NT2/D1 (cell line): Measurements from ENCODE around the gene LPP.

Source experiments
- DNase-seq: peaks from one replicate; pipeline ENCODE4 v3.0.0-alpha.2; 2011; ENCODE audit warnings: low read depth, low spot score
- H3K27me3 ChIP-seq: 2 replicates; pipeline ENCODE4 v1.6.0; 2011; ENCODE audit warnings: mild to moderate bottlenecking; ENCODE audit not compliant: insufficient read length, insufficient read depth
- H3K36me3 ChIP-seq: 2 replicates; pipeline ENCODE4 v1.6.1; 2011; ENCODE audit warnings: mild to moderate bottlenecking, low read length, mixed read lengths; ENCODE audit not compliant: insufficient read depth, insufficient read length
- H3K4me1 ChIP-seq: 2 replicates; pipeline ENCODE4 v1.5.1; 2011; ENCODE audit not compliant: insufficient read depth, insufficient read length
- H3K4me3 ChIP-seq: 2 replicates; pipeline ENCODE4 v1.5.1; 2011; ENCODE audit warnings: low read depth; ENCODE audit not compliant: insufficient read length
- H3K9ac ChIP-seq: 2 replicates; pipeline ENCODE4 v1.6.0; 2011; ENCODE audit warnings: low read depth; ENCODE audit not compliant: insufficient read length
- H3K9me3 ChIP-seq: 2 replicates; pipeline ENCODE4 v1.5.1; 2011; ENCODE audit warnings: mild to moderate bottlenecking, low read length; ENCODE audit not compliant: insufficient read depth
- SUZ12 ChIP-seq: IDR thresholded peaks from 2 replicates; pipeline ENCODE4 v1.6.1; 2011; ENCODE audit not compliant: insufficient read length, insufficient read depth; ENCODE audit errors: extremely low read depth
- YY1 ChIP-seq: IDR thresholded peaks from 2 replicates; pipeline ENCODE4 v1.6.1; 2011; ENCODE audit not compliant: insufficient read length, insufficient read depth
- ZNF274 ChIP-seq: IDR thresholded peaks from 2 replicates; pipeline ENCODE4 v1.6.1; 2011; ENCODE audit warnings: mild to moderate bottlenecking, low read depth, low read length

LPP gene

GRCh38 chr3:188822411-188822810 is 668.5 kb downstream of the LPP start:
- no peaks in the 10 kb centered on the region for H3K9me3 ChIP-seq
- no peaks in the 10 kb centered on the region for H3K4me1 ChIP-seq
- TF ChIP-seq YY1, result no peak
- TF ChIP-seq ZNF274, result no peak
- no peak for TF ChIP-seq SUZ12
- no peak for DNase-seq
- H3K4me3 ChIP-seq, result no peak overlapping the region
- H3K9ac ChIP-seq, result no peak overlapping the region
- no peaks in the 10 kb centered on the region for H3K27me3 ChIP-seq
- H3K36me3 ChIP-seq, result no peaks in the 10 kb centered on the region

GRCh38 chr3:188824566-188824965 is 670.6 kb downstream of the LPP start:
- Histone ChIP-seq H3K4me1 (no peaks in the 10 kb centered on the region), H3K36me3 (no peaks in the 10 kb centered on the region), H3K27me3 (no peaks in the 10 kb centered on the region), H3K9ac (no peak overlapping the region), H3K9me3 (no peaks in the 10 kb centered on the region), H3K4me3 (no peak overlapping the region)
- no peak for DNase-seq
- TF ChIP-seq ZNF274 (no peak), YY1 (no peak), SUZ12 (no peak)

GRCh38 chr3:188825901-188826300 is 671.9 kb downstream of the LPP start:
- Histone ChIP-seq H3K4me3 (no peak overlapping the region), H3K9ac (no peak overlapping the region), H3K27me3 (no peaks in the 10 kb centered on the region), H3K9me3 (no peaks in the 10 kb centered on the region), H3K4me1 (no peaks in the 10 kb centered on the region), H3K36me3 (no peaks in the 10 kb centered on the region)
- DNase-seq, result no peak
- TF ChIP-seq ZNF274, result no peak
- no peak for TF ChIP-seq SUZ12
- no peak for TF ChIP-seq YY1

GRCh38 chr3:188826574-188826973 is 672.6 kb downstream of the LPP start:
- no peaks in the 10 kb centered on the region for H3K36me3 ChIP-seq
- TF ChIP-seq SUZ12 (no peak), YY1 (no peak), ZNF274 (no peak)
- H3K4me3 ChIP-seq, result no peak overlapping the region
- H3K4me1 ChIP-seq, result no peaks in the 10 kb centered on the region
- H3K27me3 ChIP-seq, result no peaks in the 10 kb centered on the region
- no peaks in the 10 kb centered on the region for H3K9me3 ChIP-seq
- H3K9ac ChIP-seq, result no peak overlapping the region
- DNase-seq, result no peak

DNA sequence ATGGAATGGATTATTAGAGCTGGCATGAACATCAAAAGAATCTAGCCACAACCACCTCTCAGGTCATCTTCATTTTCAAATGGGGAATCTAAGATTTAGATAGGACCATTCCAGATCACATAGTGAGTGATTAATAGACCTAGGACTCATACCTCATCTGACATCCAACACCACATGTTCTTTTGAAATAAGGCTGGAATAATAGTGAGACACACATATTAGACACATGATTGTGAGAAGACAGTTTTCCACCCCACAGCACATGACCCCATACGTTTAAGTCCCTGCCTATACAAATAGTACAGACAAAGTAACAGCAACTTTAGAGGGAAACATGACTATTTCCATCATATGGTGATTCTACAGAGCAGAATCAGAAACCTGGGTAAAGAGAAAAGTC is 673.1 kb downstream of the LPP start:
- Histone ChIP-seq H3K9me3 (no peaks in the 10 kb centered on the region), H3K27me3 (no peaks in the 10 kb centered on the region), H3K36me3 (no peaks in the 10 kb centered on the region), H3K9ac (no peak overlapping the region), H3K4me1 (no peaks in the 10 kb centered on the region), H3K4me3 (no peak overlapping the region)
- no peak for DNase-seq
- TF ChIP-seq SUZ12, result no peak
- TF ChIP-seq YY1, result no peak
- TF ChIP-seq ZNF274, result no peak

- Histone ChIP-seq H3K36me3 (no peaks in the 10 kb centered on the region), H3K4me1 (no peaks in the 10 kb centered on the region)
- TF ChIP-seq SUZ12 (no peak), YY1 (no peak)
Measured at GRCh38 chr3:188827576-188827975, 673.6 kb downstream of the LPP start.

DNA sequence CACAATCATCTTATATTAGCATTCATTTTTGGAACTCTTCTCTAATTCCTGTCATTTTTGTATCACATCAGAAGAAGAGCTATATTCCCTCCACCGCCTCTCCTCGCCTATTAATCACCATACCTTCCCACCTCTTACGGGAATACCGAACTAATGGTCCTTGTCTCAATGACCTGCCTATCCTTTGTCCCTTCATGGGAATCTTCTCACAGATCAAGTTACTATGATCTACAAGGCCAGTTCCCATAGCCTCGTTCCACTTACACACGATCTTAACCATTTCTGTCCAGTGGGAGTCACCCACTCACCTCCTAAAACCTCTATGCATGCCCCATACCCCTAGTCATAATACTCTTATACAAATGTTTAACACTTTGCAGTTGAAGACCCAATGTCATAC is 675.2 kb downstream of the LPP start:
- no peaks in the 10 kb centered on the region for H3K4me1 ChIP-seq

More at GRCh38 chr3:188827576-188827975, 673.6 kb downstream of the LPP start:
- DNase-seq, result no peak
- H3K9me3 ChIP-seq, result no peaks in the 10 kb centered on the region
- H3K27me3 ChIP-seq, result no peaks in the 10 kb centered on the region
- H3K9ac ChIP-seq, result no peak overlapping the region
- H3K4me3 ChIP-seq, result no peak overlapping the region

GRCh38 chr3:188829576-188829975 is 675.6 kb downstream of the LPP start:
- Histone ChIP-seq H3K27me3 (no peaks in the 10 kb centered on the region), H3K4me3 (no peak overlapping the region), H3K4me1 (no peaks in the 10 kb centered on the region), H3K9ac (no peak overlapping the region), H3K36me3 (no peaks in the 10 kb centered on the region), H3K9me3 (no peaks in the 10 kb centered on the region)
- no peak for TF ChIP-seq YY1
- TF ChIP-seq ZNF274, result no peak
- no peak for TF ChIP-seq SUZ12
- no peak for DNase-seq

More for the DNA sequence above, 675.2 kb downstream of the LPP start:
- no peaks in the 10 kb centered on the region for H3K9me3 ChIP-seq
- no peak overlapping the region for H3K4me3 ChIP-seq
- H3K9ac ChIP-seq, result no peak overlapping the region
- no peaks in the 10 kb centered on the region for H3K36me3 ChIP-seq
- DNase-seq, result no peak
- no peak for TF ChIP-seq ZNF274
- H3K27me3 ChIP-seq, result no peaks in the 10 kb centered on the region
